Thymus (tissue), 11 donors: Measurements from ENCODE around the gene RUVBL1. TPM values are rescaled to one million over a fixed set of nuclear protein-coding genes. Genes with fewer than 3 reads are reported as not detected.
A peak's percentile ranks its signal among the peaks of the same experiment; 100 is the strongest.
"Not testable (repeated sequence)": the region's sequence is repeated elsewhere in the genome, so short reads cannot be mapped to it uniquely, and the experiment has no call there.

Experiments used
- DNase-seq, 9 donors: peaks; one replicate each; pipeline ENCODE4 v3.0.0-alpha.2; 2013; ENCODE audit warnings: low spot score in 9 of 9, low read depth in 6 of 9, missing footprints in 1 of 9
- H3K27ac ChIP-seq, 2 donors: one replicate each; pipeline ENCODE4 v1.5.1; 2013; ENCODE audit warnings: control low read depth in 1 of 2, low read depth in 1 of 2, low read length in 1 of 2, mild to moderate bottlenecking in 1 of 2, moderate library complexity in 1 of 2
- H3K27me3 ChIP-seq, 2 donors: one replicate each; pipeline ENCODE4 v1.5.1; 2013; ENCODE audit warnings: low read length in 1 of 2; ENCODE audit not compliant: control insufficient read depth in 2 of 2, insufficient read depth in 1 of 2
- H3K36me3 ChIP-seq, 2 donors: one replicate each; pipeline ENCODE4 v1.5.1; 2013; ENCODE audit warnings: low read length in 1 of 2, mild to moderate bottlenecking in 1 of 2, moderate library complexity in 1 of 2; ENCODE audit not compliant: control insufficient read depth in 2 of 2, insufficient read depth in 2 of 2
- H3K4me1 ChIP-seq, 2 donors: one replicate each; pipeline ENCODE4 v1.5.1; 2013; ENCODE audit warnings: low read length in 2 of 2; ENCODE audit not compliant: control insufficient read depth in 2 of 2, insufficient read depth in 2 of 2
- H3K4me3 ChIP-seq, 2 donors: one replicate each; pipeline ENCODE4 v1.5.1; 2013; ENCODE audit warnings: low read length in 2 of 2, control low read depth in 1 of 2, mild to moderate bottlenecking in 1 of 2
- H3K9me3 ChIP-seq, 2 donors: one replicate each; pipeline ENCODE4 v1.5.1; 2013; ENCODE audit warnings: low read length in 1 of 2, mild to moderate bottlenecking in 1 of 2; ENCODE audit not compliant: control insufficient read depth in 2 of 2, insufficient read depth in 1 of 2
- WGBS: extraction: QIAGEN DNeasy Blood & Tissue Kit; methylation state at CpG from one replicate; pipeline ENCODE4 v1.1.7; 2013; 5-methylcytosine and 5-hydroxymethylcytosine counted together
- polyA plus RNA-seq: library from polyadenylated mRNA; stranded (reverse); fragments of 200-250 nt; gene quantifications from one replicate; pipeline ENCODE4 v1.2.3, GENCODE V29; 2013
- total RNA-seq: library from RNA; stranded (reverse); fragments of 120-200 nt; gene quantifications from one replicate; pipeline ENCODE4 v1.2.4, GENCODE V29; 2013
- donor health status: healthy.

Gene RUVBL1
- total and polyA plus RNA-seq, 2 donors = 25.9 to 75.0 TPM

DNA sequence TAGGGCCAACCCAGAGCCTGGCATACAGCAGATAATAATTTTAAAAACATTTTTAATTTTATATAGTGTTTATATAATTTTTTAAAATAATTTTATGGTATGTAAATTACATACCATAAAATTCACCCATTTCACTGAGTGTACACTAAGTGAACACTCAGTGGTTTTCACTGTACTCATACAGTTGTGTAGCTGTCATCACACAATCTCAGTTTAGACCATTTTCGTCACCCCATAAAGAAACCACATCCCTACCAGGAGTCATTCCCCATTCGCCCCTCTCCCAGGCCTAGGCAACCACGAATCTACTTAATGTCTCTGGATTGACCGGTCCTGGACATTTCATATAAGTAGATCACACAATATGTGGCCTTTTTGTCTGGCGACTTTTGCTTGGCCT lies 39.8 kb upstream of the RUVBL1 start:
- peaks cover 0 to 4% of the 10 kb centered on the region in 2 donors for H3K36me3 ChIP-seq
- WGBS = 78% methylated on average over 5 of the region's 5 CpGs
- H3K4me3 ChIP-seq = no peak overlapping the region
- no peak overlapping the region for H3K27ac ChIP-seq
- H3K27me3 ChIP-seq = no peaks in the 10 kb centered on the region
- no peaks in the 10 kb centered on the region for H3K9me3 ChIP-seq
- no peak for DNase-seq
- H3K4me1 ChIP-seq = no peaks in the 10 kb centered on the region

DNA sequence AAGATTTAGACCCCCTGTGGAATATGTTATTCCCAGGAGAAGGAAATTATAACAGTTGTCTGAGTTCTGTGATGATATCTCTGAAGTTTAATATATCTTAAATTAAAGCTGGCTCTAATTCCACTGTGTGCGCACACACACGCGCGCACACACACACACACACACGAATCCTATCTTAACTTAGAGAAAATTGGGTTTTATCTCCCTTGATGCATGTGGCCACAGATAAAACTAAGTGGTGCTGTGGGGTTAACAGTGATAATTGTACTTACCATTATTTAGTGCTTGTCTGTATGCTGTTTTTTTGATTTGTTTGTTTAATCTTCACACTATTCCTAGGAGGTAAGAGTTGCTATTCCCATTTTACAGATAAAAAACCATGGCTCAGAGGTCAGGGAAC lies 37.0 kb upstream of the RUVBL1 start:
- WGBS = 98% methylated on average over 5 of the region's 5 CpGs
- H3K36me3 ChIP-seq = peaks cover 4 to 7% of the 10 kb centered on the region in 2 donors
- H3K9me3 ChIP-seq = no peaks in the 10 kb centered on the region
- no peaks in the 10 kb centered on the region for H3K4me1 ChIP-seq
- H3K27ac ChIP-seq = no peak overlapping the region
- no peaks in the 10 kb centered on the region for H3K27me3 ChIP-seq
- no peak overlapping the region for H3K4me3 ChIP-seq
- DNase-seq = no peak

DNA sequence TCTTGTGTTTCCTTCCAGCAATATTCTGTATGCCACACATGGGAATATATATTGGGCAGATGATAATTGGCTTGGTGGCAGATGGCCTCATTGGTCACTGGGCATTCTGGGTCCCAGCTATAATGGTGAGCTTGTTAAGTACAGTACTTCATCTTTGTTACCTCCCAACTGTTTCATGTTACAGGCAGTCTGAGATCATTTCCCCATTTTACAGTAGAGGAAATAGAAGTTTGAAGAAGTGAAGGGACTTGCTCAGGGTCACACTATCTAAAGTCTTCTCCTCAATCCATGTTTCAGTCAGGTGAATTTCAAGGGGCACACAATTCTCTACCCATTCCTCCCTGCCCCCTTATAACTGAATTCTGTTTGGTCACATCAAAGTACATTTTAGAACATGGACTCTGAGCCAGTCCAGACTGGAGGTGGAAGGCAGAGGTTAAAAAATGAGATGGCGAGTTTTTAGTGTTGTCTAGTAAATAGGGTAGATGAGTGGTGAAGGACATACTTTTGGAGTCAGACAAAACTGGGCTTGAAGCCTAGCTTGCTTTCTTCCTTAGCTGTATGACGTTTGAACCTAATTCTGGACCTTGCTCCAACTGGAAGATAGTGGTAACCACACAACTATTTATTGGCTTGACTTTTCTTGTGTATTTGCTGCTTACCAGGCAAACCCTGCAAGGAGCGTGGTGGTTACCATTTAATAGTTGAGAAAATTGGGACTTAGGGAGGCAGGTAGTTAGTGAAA lies 32.2 kb upstream of the RUVBL1 start:
- Histone ChIP-seq H3K27ac (no peak overlapping the region), H3K9me3 (no peaks in the 10 kb centered on the region)
- WGBS = 86% methylated on average over 3 of the region's 3 CpGs

DNA sequence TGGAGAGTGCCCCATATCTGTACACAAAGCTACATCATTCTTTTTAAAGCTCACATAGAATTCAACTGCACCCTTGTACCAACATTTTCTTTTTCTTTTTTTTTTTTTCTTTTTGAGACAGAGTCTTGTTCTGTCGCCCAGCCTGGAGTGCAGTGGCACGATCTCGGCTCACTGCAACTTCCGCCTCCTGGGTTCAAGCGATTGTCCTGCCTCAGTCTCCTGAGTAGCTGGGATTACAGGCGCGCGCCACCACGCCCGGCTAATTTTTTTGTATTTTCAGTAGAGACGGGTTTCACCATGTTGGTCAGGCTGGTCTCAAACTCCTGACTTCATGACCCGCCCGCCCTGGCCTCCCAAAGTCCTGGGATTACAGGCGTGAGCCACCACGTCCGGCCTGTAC lies 30.7 kb upstream of the RUVBL1 start:
- H3K4me3 ChIP-seq = peak overlapping the region; percentile 67 to 90
- not testable (repeated sequence) for DNase-seq, H3K27me3 ChIP-seq, H3K9me3 ChIP-seq, H3K36me3 ChIP-seq, H3K27ac ChIP-seq
- H3K4me1 ChIP-seq = peaks cover 3 to 11% of the 10 kb centered on the region in 2 donors
- 92% methylated on average over 16 of the region's 16 CpGs for WGBS

More for the DNA sequence above, 32.2 kb upstream of the RUVBL1 start:
- no peak for DNase-seq
- H3K36me3 ChIP-seq = peaks cover 0 to 7% of the 10 kb centered on the region in 2 donors
- H3K4me1 ChIP-seq = peaks cover 3 to 11% of the 10 kb centered on the region in 2 donors
- H3K27me3 ChIP-seq = no peaks in the 10 kb centered on the region
- no peak overlapping the region for H3K4me3 ChIP-seq

DNA sequence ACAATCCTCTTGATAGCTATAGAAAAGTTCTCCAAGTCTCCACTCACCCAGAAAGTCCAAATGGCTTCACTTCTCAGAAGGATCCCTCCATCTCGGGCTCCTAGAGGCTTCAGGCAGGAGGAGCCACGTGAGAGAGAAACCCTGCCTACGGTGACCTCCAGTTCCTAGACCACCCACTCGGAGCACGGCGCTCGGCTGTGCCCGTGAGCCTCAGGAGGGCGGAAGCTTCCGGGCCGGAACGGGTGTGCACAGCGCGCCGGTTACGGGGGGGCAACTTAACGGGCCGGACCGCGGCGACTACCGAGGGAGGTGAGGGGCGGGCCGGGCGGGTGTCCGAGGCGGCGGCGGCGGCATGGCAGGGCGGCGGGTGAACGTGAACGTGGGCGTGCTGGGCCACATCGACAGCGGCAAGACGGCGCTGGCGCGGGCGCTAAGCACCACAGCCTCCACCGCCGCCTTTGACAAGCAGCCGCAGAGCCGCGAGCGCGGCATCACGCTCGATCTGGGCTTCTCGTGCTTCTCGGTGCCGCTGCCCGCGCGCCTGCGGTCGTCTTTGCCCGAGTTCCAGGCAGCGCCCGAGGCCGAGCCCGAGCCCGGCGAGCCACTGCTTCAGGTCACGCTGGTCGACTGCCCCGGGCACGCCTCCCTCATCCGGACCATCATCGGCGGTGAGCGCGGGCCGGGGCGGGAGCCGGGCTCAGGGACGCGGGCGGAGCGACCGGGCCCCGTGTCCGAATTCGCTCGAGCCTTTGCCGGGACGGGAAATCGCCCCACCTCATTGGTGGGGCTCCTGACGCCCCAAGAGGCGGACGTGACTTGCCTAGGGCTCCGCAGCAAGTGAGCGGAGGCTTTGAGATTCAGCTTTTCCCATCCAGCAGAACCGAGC lies 29.8 kb upstream of the RUVBL1 start, which contains the start of gene EEFSEC:
EEFSEC (plus strand) TSS at position 326 of the 886 bp plus-strand sequence; CDS start at position 353, 27 bp downstream.
- no peaks in the 10 kb centered on the region for H3K9me3 ChIP-seq
- peak within 1 kb of the TSS; percentile 26 to 74 for H3K27ac ChIP-seq
- peak within 1 kb of the TSS; percentile 67 to 90 for H3K4me3 ChIP-seq
- peaks cover 3 to 11% of the 10 kb centered on the region in 2 donors for H3K4me1 ChIP-seq
- peaks cover 0 to 7% of the 10 kb centered on the region in 2 donors for H3K36me3 ChIP-seq
- under 1% methylated on average over 96 of the region's 96 CpGs for WGBS
- DNase-seq = peak; percentile 53 to 85 (median 63)
- no peaks in the 10 kb centered on the region for H3K27me3 ChIP-seq

DNA sequence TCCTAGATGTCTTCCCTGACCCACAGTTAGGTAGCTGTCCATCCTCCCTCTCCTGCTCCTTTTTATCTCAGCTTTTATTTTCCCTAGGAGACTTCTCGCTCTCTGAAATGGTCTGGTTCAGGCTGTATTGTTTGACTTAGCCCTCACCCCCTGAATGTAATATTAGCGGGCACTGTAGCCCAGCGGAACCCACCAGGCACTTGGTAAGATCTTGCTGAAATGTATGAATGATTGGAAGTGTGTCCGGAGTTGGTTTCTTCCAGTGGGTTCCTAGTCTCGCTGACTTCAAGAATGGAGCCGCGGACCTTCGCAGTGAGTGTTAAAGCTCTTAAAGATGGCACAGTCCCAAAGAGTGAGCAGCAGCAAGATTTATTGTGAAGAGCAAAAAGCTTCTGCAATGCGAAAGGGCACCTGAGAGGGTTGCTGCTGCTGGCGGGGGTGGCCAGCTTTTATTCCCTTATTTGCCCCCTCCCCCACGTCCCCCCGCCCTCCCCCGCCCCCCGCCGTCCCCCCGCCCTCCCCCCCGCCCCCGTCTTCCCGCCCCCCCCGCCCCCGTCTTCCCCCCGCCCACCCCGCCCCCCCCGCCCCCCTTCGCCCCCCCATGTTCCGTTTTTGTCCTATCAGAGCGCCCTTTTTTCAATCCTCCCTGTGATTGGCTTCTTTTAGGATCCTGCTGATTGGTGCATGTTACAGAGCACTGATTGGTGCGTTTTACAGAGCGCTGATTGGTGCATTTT lies 29.0 kb upstream of the RUVBL1 start:
- no peaks in the 10 kb centered on the region for H3K27me3 ChIP-seq
- no peak for DNase-seq
- WGBS = 71% methylated on average over 14 of the region's 29 CpGs
- H3K4me3 ChIP-seq = peak overlapping the region; percentile 67 to 90
- no peaks in the 10 kb centered on the region for H3K9me3 ChIP-seq
- H3K27ac ChIP-seq = no peak overlapping the region
- H3K4me1 ChIP-seq = peaks cover 3 to 11% of the 10 kb centered on the region in 2 donors
- peaks cover 0 to 7% of the 10 kb centered on the region in 2 donors for H3K36me3 ChIP-seq

DNA sequence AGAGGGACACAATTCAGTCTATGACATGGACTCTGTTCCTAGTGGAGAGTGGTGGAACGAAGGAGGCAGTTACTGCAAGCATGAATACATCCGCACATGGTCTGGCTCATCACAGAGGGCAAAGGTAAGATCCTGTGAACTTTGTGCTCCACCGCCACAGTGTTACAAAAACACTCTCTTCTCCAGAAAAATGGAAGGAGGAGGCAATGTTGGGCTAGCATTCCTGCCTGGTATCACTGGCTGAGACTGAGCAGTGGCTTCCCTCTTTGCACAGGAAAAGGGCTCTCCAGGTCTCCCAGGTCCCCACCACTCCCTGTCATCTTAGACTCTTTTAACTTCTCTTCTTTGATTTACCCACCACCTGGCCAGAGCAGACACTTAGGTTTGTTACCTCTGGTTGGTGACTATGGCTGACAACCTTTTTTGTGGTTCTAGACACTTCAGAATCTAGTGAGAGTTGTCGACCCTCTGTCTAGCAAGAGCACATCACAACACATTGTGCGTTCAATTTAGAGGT lies 28.2 kb upstream of the RUVBL1 start:
- Histone ChIP-seq H3K4me3 (no peak overlapping the region), H3K27me3 (no peaks in the 10 kb centered on the region), H3K27ac (no peak overlapping the region), H3K9me3 (no peaks in the 10 kb centered on the region), H3K4me1 (peaks cover 3 to 11% of the 10 kb centered on the region in 2 donors), H3K36me3 (peaks cover 0 to under 1% of the 10 kb centered on the region in 2 donors)
- DNase-seq = peak in 1 of 9 donors; percentile 32
- 70% methylated on average over 5 of the region's 5 CpGs for WGBS

DNA sequence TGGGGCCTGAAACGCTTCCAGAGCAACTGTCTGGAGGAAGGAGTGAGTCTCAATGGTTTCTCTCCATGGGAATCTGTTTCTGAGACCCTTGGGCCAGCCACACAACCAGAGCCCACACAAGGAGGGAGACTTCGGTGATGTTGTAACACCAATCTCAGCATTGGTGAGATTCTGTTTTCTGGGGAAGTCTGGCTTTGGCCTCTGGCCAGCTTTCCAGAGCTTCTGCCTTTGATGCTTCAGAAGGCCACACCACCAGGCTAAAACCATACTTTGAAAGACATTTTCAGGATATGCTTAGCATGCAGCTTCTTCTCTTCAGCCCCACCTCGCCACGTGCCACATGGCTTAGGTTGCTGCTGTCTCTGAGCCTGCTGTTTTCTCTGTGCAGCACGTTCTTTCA lies 26.0 kb upstream of the RUVBL1 start:
- Histone ChIP-seq H3K27me3 (no peaks in the 10 kb centered on the region), H3K4me3 (no peak overlapping the region), H3K36me3 (no peaks in the 10 kb centered on the region), H3K9me3 (no peaks in the 10 kb centered on the region), H3K4me1 (peaks cover 3 to 11% of the 10 kb centered on the region in 2 donors), H3K27ac (no peak overlapping the region)
- no peak for DNase-seq
- WGBS = 93% methylated on average over 5 of the region's 5 CpGs
